WERI-Rb-1 (cell line): Measurements from ENCODE around the gene CRYBG1.
"Not testable (repeated sequence)": the region's sequence is repeated elsewhere in the genome, so short reads cannot be mapped to it uniquely, and the experiment has no call there.

Source experiments
- DNase-seq: peaks from one replicate; pipeline ENCODE4 v3.0.0-alpha.2; 2020
- H3K27ac ChIP-seq: fragments of 250-450 bp; sonication (Bioruptor Pico); 2 replicates; pipeline ENCODE4 v1.5.1; 2020; ENCODE audit warnings: mild to moderate bottlenecking, moderate library complexity
- H3K27me3 ChIP-seq: fragments of 250-450 bp; sonication (Bioruptor Pico); 2 replicates; pipeline ENCODE4 v1.5.1; 2021; ENCODE audit warnings: mild to moderate bottlenecking, low read depth, moderate library complexity; ENCODE audit not compliant: insufficient read depth, severe bottlenecking
- H3K36me3 ChIP-seq: fragments of 250-450 bp; sonication (Bioruptor Pico); 2 replicates; pipeline ENCODE4 v1.5.1; 2020; ENCODE audit warnings: mild to moderate bottlenecking, moderate library complexity
- H3K4me3 ChIP-seq: 2 replicates; pipeline ENCODE4 v1.5.1; 2011; ENCODE audit warnings: low read depth, mild to moderate bottlenecking, control low read depth, low read length
- H3K9me3 ChIP-seq: fragments of 250-450 bp; sonication (Bioruptor Pico); 2 replicates; pipeline ENCODE4 v1.5.1; 2021; ENCODE audit warnings: mild to moderate bottlenecking, moderate library complexity; ENCODE audit not compliant: severe bottlenecking
- TF ChIP-seq, protein P1 (sequence below): IDR thresholded peaks from 2 replicates; pipeline ENCODE4 v1.5.1; 2011; ENCODE audit warnings: low read depth, mild to moderate bottlenecking, control low read depth, inconsistent platforms, low read length

The CRYBG1 gene

DNA sequence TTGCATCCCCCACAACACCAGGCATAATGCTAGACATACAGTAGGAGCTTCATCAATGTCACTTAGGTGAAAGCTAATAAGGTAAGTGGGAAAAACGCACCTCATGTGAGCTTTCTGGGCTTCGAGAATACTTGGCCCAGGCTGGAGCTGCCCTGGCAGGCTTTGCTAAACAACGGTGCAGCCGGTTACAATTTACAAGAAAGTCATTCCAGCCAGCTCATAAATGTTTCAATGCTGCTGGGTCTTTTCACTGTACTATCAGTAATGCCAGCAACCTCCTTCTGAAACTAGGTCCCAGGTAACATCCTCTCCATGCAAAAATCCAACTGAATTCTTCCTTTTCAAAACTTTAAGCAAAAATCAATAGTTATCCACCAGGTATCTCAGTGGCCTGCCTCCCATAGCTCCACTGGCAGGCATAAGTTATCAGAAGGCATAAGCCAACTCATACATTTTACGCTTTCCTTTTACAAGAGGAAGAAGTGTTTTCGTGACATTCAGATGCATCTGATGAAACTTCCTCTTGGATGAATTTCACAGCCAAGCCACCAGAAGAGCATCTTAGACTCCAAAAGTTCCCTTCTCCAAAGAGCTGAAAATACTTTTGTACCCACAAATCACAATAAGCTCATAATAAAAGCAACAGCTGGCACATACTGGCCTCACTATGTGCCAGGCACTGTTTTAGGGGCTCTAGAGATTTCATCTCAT, 212.5 kb downstream of the CRYBG1 start:
- Histone ChIP-seq H3K27ac (no peak overlapping the region), H3K27me3 (no peaks in the 10 kb centered on the region), H3K4me3 (no peak overlapping the region), H3K9me3 (no peaks in the 10 kb centered on the region), H3K36me3 (no peaks in the 10 kb centered on the region)
- no peak for DNase-seq
- TF ChIP-seq, protein P1, sequence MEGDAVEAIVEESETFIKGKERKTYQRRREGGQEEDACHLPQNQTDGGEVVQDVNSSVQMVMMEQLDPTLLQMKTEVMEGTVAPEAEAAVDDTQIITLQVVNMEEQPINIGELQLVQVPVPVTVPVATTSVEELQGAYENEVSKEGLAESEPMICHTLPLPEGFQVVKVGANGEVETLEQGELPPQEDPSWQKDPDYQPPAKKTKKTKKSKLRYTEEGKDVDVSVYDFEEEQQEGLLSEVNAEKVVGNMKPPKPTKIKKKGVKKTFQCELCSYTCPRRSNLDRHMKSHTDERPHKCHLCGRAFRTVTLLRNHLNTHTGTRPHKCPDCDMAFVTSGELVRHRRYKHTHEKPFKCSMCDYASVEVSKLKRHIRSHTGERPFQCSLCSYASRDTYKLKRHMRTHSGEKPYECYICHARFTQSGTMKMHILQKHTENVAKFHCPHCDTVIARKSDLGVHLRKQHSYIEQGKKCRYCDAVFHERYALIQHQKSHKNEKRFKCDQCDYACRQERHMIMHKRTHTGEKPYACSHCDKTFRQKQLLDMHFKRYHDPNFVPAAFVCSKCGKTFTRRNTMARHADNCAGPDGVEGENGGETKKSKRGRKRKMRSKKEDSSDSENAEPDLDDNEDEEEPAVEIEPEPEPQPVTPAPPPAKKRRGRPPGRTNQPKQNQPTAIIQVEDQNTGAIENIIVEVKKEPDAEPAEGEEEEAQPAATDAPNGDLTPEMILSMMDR = no peak

DNA sequence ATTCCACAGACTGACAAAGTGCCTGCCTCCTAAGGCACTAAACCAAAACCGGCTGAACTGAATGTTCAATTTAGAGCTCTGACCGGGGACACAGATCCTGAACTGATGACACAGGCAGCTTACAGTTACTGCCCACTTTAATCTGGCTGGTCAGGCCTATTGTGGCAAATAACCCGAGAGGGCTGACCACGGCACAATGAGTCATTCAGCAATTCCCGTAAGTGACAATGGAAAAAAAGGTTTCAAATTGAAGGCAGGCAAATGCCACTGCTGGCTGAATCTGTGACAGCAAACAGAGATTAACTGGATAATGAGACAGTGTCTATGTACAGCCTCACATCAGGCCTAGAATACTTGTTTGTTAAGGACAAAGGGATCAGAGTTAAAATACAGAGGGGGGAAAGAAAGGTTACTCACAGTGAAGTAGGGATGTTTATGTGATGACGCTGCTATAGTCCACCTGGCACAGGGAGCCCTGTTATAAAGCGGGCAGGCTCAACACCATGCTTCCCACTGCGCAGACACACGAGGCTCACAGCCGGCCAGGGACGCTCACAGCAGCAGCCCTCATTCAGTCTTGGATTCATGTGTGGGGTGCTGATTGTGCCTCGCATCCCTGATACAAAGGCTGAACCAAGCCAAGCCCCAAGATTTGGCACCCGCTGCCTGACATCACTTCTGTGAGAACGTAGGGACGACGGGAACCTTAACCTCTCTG, 214.4 kb downstream of the CRYBG1 start:
- no peaks in the 10 kb centered on the region for H3K27me3 ChIP-seq
- no peaks in the 10 kb centered on the region for H3K36me3 ChIP-seq
- DNase-seq = no peak
- no peak overlapping the region for H3K4me3 ChIP-seq
- TF ChIP-seq, protein P1 = no peak
- H3K9me3 ChIP-seq = no peaks in the 10 kb centered on the region
- no peak overlapping the region for H3K27ac ChIP-seq

DNA sequence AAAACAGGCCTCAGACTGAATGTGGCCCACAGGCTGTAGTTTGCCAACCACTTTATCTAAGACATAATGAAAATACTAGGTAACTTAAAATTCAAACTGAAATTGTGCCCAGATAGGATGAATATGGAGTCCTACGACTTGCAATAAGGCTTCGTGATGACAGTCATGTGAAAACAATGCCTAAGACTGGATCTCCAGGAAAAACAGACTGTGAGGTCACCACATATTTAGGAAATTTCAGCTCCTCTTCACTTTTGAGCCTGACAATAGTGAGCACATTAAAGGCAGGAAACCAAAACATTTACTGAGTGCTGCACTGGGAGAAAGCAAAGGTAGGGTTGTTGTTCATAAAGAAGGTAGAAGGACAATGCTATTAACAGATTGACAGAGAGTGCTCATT, 218.8 kb downstream of the CRYBG1 start:
- no peaks in the 10 kb centered on the region for H3K9me3 ChIP-seq
- no peaks in the 10 kb centered on the region for H3K27me3 ChIP-seq
- no peak overlapping the region for H3K27ac ChIP-seq
- H3K4me3 ChIP-seq = no peak overlapping the region
- DNase-seq = no peak
- TF ChIP-seq, protein P1 = no peak
- no peaks in the 10 kb centered on the region; the same call in 1 of the 2 replicates for H3K36me3 ChIP-seq

DNA sequence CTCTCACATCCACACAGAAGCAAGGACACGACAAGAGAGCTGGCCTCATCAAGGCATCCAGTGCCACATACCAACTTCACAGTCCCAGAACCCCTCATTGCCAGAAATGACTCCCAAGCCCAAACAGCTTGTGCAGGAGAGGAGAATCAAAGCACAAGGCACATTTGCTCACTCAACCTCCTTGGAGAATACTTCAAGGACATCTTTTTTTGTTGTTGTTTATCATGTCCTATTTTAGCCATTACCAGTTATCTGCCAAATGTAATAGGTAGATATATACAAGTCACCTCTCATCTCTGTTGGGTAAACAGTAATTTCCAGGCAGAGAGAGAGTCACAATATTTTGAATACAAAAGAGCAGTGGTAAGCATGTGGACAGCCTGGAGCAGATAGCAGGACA, 221.0 kb downstream of the CRYBG1 start:
- DNase-seq = no peak
- Histone ChIP-seq H3K4me3 (no peak overlapping the region), H3K27me3 (no peaks in the 10 kb centered on the region), H3K27ac (no peak overlapping the region), H3K9me3 (no peaks in the 10 kb centered on the region), H3K36me3 (no peaks in the 10 kb centered on the region; the same call in 1 of the 2 replicates)
- TF ChIP-seq, protein P1 = no peak

DNA sequence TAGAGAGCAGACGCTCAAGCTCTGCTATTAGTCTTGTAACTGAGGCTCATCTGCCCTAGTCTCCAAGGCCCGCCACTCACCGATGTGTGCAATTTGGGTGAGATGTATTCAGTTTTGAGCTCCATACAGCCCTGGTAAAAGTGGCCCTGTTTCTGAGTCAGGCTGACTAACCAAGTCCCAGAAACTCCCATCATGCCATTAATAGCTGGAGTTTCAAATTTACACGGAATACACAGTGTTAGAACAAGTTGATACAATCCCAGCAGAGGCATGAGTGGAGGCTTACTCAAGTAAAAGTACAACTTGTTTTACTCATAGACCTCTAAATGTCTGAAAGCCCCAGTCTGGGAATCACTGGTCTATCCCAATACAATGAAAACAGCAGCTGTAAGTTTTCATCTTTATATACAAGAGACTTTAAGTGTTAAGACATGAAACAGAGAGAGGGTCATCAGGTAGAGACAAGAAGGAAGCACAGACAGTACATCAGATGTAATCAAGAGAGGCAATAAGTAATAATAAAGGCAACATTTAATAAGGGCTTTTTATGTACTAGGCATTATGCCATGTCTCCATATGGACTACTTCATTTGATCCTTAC, 226.4 kb downstream of the CRYBG1 start:
- H3K36me3 ChIP-seq = peaks cover 3% of the 10 kb centered on the region

DNA sequence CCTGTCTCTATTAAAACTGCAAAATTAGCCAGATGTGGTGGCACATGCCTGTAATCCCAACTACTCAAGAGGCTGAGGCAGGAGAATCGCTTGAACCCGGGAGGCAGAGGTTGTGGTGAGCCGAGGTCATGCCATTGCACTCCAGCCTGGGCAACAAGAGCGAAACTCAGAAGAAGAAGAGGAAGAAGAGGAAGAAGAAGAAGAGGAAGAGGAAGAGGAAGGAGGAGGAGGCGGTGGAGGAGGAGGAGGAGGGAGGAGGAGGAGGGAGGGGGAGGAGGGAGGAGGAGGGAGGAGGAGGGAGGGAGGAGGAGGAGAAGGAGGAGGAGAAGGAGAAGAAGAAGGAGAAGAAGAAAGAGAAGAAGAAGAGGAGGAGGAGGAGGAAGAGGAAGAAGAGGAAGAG, 228.4 kb downstream of the CRYBG1 start:
- not testable (repeated sequence) for DNase-seq, H3K27me3 ChIP-seq, H3K27ac ChIP-seq, H3K36me3 ChIP-seq, H3K4me3 ChIP-seq, H3K9me3 ChIP-seq

More for the DNA sequence above, 226.4 kb downstream of the CRYBG1 start:
- Histone ChIP-seq H3K4me3 (no peak overlapping the region), H3K27me3 (no peaks in the 10 kb centered on the region), H3K9me3 (no peaks in the 10 kb centered on the region), H3K27ac (no peak overlapping the region)
- TF ChIP-seq, protein P1 = no peak
- DNase-seq = no peak
